Measurements from ENCODE around the gene CD81. TPM values are rescaled to one million over a fixed set of nuclear protein-coding genes. Genes with fewer than 3 reads are reported as not detected.

CD81 gene
- total and polyA plus RNA-seq, 10 of the 15 experiments (the other 5 are each of a cell fraction or from before 2014, with no cell fraction given) = 2.0 to 145 (median 57.2) TPM

DNA sequence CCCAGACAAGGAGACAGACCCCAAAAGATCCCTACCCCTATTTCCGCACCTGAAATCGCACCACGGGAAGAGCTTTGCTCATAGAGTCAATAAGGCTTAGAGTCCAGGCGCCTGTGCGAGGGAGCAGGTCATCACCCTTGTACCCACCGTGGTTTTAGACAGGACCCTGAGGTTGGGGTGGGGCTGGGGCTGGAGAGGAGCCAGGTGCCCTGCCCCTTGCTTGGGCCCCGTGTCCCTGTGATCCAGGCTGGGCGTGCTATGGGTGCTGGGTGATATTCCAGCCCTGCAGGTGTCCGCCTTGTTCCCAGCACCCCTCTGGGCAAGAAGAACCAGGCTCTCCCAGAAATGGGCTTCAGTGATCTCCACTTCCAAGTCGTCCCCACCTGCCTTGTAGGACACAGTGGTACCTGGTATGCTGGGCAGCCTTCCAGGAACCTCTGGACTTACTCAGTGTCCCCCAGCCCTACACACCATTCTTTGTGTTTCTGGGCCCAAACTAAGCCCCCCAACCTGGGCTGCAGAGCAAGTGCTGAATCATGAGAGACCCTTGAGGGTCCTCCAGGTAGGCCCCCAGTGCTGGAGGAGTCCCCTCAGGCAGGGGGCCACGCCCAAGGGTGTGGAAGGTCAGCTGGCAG, 4.5 kb downstream of the CD81 start:
- peaks cover 64% of the 10 kb centered on the region for H3K4me1 ChIP-seq (ENCODE audit: control insufficient read depth, insufficient read depth, low read length)
- H3K27ac ChIP-seq (ENCODE audit: control insufficient read depth, insufficient read depth) = no peak overlapping the region
- H3K9ac ChIP-seq (ENCODE audit: control insufficient read depth, insufficient read depth, low read length) = no peak overlapping the region
- in situ Hi-C loops (cut with MboI) (loop anchor here (5.0 to 25.0 kb wide), 2 partner anchors 529 to 1569 kb away; partner anchors contain the start of genes LSP1, PIDD1, PNPLA2 and RPLP2), intact Hi-C loops (cut with micrococcal nuclease; ENCODE audit: unreplicated experiment) (loop anchor here (5.0 kb wide), 1 partner anchor 529 kb away; the partner anchor contains the start of gene LSP1)
- DNase-seq (ENCODE audit: low read depth, low spot score) (no peak), ATAC-seq (no peak), FAIRE-seq (no peak)
- POLR2A ChIA-PET = no interaction called here
- WGBS (ENCODE audit: insufficient coverage, insufficient replicate concordance, low lambda C conversion rate, missing lambda C conversion rate) = 31% methylated on average over 11 of the region's 11 CpGs
- CTCF ChIA-PET = no interaction called here
- peaks cover 83% of the 10 kb centered on the region for H3K79me2 ChIP-seq (ENCODE audit: control insufficient read depth, insufficient read depth, low read length)
- H2AFZ ChIP-seq (ENCODE audit: control insufficient read depth, low read depth, low read length) = no peak overlapping the region
- RAD21 ChIA-PET (ENCODE audit: unreplicated experiment) = interaction anchor here (1.3 to 1.4 kb wide), 2 partner anchors 19 to 77 kb away, joined by 3 to 4 read pairs; partner anchors contain the start of gene TSSC4
- TF ChIP-seq BACH1 (IDR thresholded peaks at IDR 0.05; ENCODE audit: borderline replicate concordance) (no peak), CHD1 (IDR thresholded peaks at IDR 0.05; ENCODE audit: low read depth, low read length) (no peak), NFYA (IDR thresholded peaks at IDR 0.05; ENCODE audit: borderline replicate concordance, low read depth, low read length) (no peak)
- TF ChIP-seq, protein P1, sequence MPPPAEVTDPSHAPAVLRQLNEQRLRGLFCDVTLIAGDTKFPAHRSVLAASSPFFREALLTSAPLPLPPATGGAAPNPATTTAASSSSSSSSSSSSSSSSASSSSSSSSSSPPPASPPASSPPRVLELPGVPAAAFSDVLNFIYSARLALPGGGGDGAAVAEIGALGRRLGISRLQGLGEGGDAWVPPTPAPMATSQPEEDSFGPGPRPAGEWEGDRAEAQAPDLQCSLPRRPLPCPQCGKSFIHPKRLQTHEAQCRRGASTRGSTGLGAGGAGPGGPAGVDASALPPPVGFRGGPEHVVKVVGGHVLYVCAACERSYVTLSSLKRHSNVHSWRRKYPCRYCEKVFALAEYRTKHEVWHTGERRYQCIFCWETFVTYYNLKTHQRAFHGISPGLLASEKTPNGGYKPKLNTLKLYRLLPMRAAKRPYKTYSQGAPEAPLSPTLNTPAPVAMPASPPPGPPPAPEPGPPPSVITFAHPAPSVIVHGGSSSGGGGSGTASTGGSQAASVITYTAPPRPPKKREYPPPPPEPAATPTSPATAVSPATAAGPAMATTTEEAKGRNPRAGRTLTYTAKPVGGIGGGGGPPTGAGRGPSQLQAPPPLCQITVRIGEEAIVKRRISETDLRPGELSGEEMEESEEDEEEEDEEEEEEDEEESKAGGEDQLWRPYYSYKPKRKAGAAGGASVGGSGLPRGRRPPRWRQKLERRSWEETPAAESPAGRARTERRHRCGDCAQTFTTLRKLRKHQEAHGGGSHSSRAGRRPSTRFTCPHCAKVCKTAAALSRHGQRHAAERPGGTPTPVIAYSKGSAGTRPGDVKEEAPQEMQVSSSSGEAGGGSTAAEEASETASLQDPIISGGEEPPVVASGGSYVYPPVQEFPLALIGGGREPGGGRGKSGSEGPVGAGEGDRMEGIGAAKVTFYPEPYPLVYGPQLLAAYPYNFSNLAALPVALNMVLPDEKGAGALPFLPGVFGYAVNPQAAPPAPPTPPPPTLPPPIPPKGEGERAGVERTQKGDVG (CRISPR knock-in tag; IDR thresholded peaks at IDR 0.05) = no peak
- BruUV-seq (replicated peaks) = no TSS peak
- H4K20me1 ChIP-seq (ENCODE audit: control insufficient read depth, insufficient read depth) = peaks cover 2% of the 10 kb centered on the region
- no peaks in the 10 kb centered on the region; a peak in 2 of 4 replicates for H3K36me3 ChIP-seq (ENCODE audit: control insufficient read depth in 2 of 2, insufficient read depth in 2 of 2, low read length in 1 of 2)
- peak overlapping the region; percentile 61; the same call in 1 of the 2 replicates for H3K4me3 ChIP-seq
- SMC1A ChIA-PET (ENCODE audit: uncharacterized antibody, unreplicated experiment) = interaction anchor here (0.6 to 1.7 kb wide), 2 partner anchors 19 to 70 kb away, joined by 3 to 6 read pairs; partner anchors contain the start of gene TSSC4
- H3K4me2 ChIP-seq (ENCODE audit: control insufficient read depth, insufficient read depth) = peak overlapping the region; percentile 96
- H3K27me3 ChIP-seq (replicated peaks in 1 of 2; ENCODE audit: control insufficient read depth in 2 of 2, insufficient read depth in 2 of 2, low read length in 1 of 2) = no peaks in the 10 kb centered on the region
- H3K9me3 ChIP-seq (replicated peaks; ENCODE audit: control insufficient read depth, insufficient read depth, low read length) = no peaks in the 10 kb centered on the region; the same call in 2 of the 3 replicates

All from GM12878 (cell line).